ENCODE results near the gene SORCS2.

DNA sequence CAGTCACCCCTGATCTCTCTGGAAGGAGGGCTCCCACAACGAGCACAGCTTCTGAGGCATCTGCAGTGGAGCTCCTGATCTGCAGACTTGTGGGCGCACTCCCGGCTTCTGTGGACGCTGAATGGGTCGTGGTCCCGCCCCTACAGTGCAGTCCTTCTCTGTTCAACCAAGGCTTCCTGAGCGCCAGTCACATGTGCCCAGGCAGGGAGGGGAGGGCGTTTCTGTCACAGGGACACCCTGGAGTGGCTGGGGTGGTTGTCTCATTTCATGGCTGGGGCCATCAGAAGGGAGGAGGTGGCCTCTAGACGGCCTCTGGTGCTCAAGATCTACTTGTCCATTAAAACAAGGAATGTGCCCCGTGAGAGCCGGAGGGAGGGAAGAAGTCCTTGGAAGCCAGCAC, 309.5 kb downstream of the SORCS2 start:
- TF ChIP-seq, protein P1, sequence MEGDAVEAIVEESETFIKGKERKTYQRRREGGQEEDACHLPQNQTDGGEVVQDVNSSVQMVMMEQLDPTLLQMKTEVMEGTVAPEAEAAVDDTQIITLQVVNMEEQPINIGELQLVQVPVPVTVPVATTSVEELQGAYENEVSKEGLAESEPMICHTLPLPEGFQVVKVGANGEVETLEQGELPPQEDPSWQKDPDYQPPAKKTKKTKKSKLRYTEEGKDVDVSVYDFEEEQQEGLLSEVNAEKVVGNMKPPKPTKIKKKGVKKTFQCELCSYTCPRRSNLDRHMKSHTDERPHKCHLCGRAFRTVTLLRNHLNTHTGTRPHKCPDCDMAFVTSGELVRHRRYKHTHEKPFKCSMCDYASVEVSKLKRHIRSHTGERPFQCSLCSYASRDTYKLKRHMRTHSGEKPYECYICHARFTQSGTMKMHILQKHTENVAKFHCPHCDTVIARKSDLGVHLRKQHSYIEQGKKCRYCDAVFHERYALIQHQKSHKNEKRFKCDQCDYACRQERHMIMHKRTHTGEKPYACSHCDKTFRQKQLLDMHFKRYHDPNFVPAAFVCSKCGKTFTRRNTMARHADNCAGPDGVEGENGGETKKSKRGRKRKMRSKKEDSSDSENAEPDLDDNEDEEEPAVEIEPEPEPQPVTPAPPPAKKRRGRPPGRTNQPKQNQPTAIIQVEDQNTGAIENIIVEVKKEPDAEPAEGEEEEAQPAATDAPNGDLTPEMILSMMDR (IDR thresholded peaks at IDR 0.05), result no peak
- no peak for TF ChIP-seq POLR2A (IDR thresholded peaks at IDR 0.05)

Data from uterus (tissue), 2 donors.